Medulla oblongata (tissue), 1 donor: ENCODE data around the gene C3AR1.
A peak's percentile ranks its signal among the peaks of the same experiment; 100 is the strongest.
"Not testable (repeated sequence)": the region's sequence is repeated elsewhere in the genome, so short reads cannot be mapped to it uniquely, and the experiment has no call there.

Experiments
- DNase-seq: peaks from one replicate; pipeline ENCODE4 v3.0.0-alpha.2; 2015; ENCODE audit errors: extremely low spot score

Gene C3AR1

GRCh38 chr12:8028267-8028666, 37.9 kb downstream of the C3AR1 start:
- DNase-seq, result no peak

GRCh38 chr12:8027856-8028255, 38.3 kb downstream of the C3AR1 start:
- no peak for DNase-seq

DNA sequence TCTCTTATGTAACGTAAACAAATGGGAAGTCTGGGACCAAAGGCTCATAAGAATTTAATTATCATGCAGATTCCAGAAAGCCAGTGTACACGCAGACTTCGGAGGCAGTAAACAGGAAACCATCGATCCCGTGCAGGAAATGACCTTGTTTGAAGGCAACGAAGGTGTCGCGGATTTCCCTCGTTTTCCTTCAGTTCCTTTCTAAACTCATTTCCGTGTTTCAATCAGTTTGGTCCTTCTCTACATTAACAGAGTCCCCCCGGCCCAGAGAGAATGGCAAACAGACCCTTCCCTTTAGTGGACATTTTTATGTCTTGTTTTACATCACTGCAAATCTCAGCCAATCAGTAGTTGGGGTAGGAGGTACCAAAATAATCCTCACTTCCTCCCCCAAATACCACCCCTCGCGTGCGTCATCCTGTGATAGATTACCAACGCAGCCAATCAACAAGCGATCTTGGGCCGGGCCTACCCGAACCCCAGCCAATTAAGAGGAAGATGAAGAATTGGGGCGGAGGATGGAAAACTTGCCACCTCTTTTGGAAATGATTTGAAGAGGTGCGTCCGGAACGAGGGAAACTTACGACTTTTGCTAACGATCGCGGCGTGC, 39.8 kb downstream of the C3AR1 start:
- peak; percentile 100 for DNase-seq

DNA sequence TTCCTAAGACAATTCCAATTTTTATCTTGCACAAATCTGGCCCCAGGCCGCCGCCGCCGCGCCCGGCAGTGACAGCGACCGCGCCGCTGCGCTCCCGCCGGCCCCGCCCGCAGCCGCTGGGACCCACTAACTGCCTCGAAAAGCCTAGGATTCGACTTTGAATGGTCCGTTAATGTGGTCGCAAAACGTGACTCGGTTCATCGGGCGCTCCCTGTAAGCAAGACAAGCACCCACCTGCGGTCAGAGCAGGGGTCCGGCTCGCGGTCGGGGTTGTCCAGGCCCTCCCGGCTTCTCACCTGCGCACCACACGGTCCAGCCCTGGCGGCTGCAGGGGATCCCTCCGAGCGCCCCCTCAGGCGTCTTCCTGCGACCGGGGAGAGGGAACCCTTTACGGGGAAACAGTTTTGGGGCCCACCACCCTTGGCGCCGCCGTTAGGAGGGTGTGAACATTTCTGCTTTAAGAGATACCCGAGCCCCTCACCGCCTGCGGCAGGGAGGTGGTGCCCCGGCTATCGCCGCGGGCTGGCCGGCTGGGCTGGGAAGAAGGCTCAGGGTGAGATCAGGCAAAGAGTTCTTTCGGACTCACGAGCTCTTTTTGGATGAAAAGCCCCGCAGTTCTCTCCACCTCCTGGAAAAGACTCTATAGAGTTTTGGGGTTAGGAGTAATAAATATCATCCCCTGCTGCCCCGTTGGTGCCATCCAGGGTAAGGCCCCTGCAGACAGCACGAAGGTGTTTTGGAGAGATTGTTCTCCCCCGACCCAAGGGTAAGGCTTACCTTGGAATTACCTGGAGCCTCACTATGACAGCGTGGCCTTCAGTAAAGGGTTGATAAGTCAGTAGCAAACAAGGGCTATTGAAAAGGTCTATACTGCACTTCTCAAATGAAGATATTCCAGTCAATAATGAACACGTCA, 47.2 kb downstream of the C3AR1 start:
- DNase-seq, result no peak

DNA sequence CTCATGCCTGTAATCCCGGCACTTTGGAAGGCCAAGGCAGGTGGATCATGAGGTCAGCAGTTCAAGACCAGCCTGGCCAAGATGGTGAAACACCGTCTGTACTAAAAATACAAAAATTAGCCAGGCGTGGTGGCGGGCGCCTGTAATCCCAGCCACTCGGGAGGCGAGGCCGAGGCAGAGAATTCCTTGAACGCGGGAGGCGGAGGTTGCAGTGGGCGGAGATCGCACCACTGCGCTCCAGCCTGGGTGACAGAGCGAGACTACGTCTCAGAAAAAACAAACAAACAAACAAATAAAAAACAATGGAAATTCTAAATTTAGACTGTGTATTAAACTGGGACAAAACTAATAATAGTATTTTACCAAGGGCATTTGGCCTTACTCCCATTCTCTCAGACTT, 47.9 kb downstream of the C3AR1 start:
- not testable (repeated sequence) for DNase-seq

DNA sequence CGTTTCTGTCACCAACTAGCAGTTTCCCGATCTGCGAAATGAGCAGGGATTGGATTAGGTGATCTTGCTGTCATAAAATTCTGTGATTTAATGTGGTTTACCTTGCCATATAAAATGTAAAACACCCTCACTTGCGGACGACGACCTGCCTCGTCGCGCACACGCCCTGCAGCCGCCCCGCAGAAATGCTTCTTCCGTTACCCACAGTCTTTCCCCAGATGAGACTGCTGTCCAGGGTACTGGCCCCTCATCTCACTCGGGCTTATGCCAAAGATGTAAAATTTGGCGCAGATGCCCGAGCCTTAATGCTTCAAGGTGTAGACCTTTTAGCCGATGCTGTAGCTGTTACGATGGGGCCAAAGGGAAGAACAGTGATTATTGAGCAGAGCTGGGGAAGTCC, 51.3 kb downstream of the C3AR1 start:
- DNase-seq, result no peak

DNA sequence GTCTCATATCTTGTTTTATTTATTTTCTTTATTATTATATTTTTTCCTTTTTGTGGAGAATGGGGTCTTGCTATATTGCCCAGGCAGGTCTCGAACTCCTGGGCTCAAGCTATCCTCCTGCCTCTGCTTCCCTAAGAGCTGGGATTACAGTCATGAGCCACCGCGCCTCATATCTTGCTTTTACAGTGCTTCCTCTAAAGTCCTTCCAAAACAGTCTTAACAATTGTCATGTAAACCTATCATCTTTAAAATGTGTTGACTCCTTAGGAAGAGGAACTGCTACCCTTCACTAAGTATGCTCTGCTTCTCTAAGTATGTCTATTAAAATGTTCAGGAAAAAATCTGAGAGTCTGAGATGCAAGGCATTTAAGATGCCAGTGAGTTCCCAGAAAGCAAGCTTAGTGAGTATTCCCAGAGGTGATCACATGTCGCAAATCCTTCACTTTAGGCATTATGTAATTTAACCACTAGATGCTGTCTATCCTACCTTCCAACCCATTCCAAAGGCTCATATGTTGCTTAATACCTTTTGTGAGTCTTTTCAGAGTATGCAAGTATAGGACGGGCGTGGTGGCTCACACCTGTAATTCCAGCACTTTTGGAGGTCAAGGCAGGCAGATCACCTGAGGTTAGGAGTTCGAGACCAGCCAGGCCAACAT, 53.4 kb downstream of the C3AR1 start:
- DNase-seq, result no peak

GRCh38 chr12:8011331-8011730, 54.8 kb downstream of the C3AR1 start:
- DNase-seq, result no peak
